ENCODE results near the gene FANK1.

Gene FANK1

GRCh38 chr10:125992254-125992653, 95.9 kb downstream of the FANK1 start:
- no peak for DNase-seq (ENCODE audit: low spot score)
- Histone ChIP-seq H3K27ac (no peak overlapping the region), H3K4me3 (no peak overlapping the region)
- TF ChIP-seq, protein P1, sequence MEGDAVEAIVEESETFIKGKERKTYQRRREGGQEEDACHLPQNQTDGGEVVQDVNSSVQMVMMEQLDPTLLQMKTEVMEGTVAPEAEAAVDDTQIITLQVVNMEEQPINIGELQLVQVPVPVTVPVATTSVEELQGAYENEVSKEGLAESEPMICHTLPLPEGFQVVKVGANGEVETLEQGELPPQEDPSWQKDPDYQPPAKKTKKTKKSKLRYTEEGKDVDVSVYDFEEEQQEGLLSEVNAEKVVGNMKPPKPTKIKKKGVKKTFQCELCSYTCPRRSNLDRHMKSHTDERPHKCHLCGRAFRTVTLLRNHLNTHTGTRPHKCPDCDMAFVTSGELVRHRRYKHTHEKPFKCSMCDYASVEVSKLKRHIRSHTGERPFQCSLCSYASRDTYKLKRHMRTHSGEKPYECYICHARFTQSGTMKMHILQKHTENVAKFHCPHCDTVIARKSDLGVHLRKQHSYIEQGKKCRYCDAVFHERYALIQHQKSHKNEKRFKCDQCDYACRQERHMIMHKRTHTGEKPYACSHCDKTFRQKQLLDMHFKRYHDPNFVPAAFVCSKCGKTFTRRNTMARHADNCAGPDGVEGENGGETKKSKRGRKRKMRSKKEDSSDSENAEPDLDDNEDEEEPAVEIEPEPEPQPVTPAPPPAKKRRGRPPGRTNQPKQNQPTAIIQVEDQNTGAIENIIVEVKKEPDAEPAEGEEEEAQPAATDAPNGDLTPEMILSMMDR (IDR thresholded peaks at IDR 0.05) = no peak

GRCh38 chr10:125994601-125995000, 98.2 kb downstream of the FANK1 start:
- TF ChIP-seq, protein P1 (IDR thresholded peaks at IDR 0.05) = no peak

GRCh38 chr10:125995726-125996304, 99.5 kb downstream of the FANK1 start:
- Histone ChIP-seq H3K4me3 (no peak overlapping the region), H3K27ac (no peak overlapping the region)
- TF ChIP-seq, protein P1 (IDR thresholded peaks at IDR 0.05) = no peak
- DNase-seq (ENCODE audit: low spot score) = no peak

More at GRCh38 chr10:125994601-125995000, 98.2 kb downstream of the FANK1 start:
- H3K27ac ChIP-seq = no peak overlapping the region
- DNase-seq (ENCODE audit: low spot score) = no peak
- H3K4me3 ChIP-seq = no peak overlapping the region

- TF ChIP-seq, protein P1 (IDR thresholded peaks at IDR 0.05) = no peak
- Histone ChIP-seq H3K27ac (no peak overlapping the region), H3K4me3 (no peak overlapping the region)
- no peak for DNase-seq (ENCODE audit: low spot score)
Measured at GRCh38 chr10:125997586-125997985, 101.2 kb downstream of the FANK1 start.

DNA sequence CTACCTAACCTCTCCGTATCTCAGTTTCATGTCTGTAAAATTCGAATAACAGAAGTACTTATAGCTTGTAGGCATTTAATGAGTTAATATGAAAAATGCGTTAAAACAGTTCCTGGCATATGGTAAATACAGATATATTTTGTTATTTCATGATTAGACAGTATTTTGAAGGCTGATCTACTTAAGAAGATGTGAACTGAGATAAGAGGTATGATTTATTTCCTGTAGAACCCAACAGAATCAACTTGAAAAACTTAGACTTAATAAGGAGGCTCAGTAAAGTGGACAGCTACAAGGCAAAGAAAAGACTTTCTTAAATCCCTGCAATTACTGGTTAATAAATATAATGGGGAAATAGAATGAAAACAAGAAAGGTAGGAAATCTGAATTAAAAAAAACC, 103.3 kb downstream of the FANK1 start:
- TF ChIP-seq, protein P1 (IDR thresholded peaks at IDR 0.05) = no peak
- no peak overlapping the region for H3K27ac ChIP-seq
- no peak for DNase-seq (ENCODE audit: low spot score)
- no peak overlapping the region for H3K4me3 ChIP-seq

- TF ChIP-seq, protein P1 (IDR thresholded peaks at IDR 0.05) = no peak
- H3K27ac ChIP-seq = no peak overlapping the region
- DNase-seq (ENCODE audit: low spot score) = no peak
- no peak overlapping the region for H3K4me3 ChIP-seq
Measured at GRCh38 chr10:126001576-126001975, 105.2 kb downstream of the FANK1 start.

DNA sequence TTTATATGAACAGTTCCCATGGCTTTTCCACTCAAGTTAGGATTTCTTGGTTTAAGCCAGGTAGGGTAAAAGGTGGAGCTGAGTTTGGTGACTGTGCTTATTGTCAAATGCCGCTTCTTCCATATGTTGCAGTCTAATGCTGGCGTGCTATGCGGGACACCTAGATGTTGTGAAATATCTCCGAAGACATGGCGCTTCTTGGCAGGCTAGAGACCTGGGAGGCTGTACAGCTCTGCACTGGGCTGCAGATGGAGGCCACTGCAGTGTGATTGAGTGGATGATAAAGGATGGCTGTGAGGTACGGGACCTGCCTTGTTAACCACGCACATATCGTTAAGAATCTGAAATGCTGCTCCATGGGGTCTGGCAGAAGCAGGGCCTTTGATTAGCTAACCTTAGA, 108.4 kb downstream of the FANK1 start:
- Histone ChIP-seq H3K4me3 (no peak overlapping the region), H3K27ac (no peak overlapping the region)
- no peak for DNase-seq (ENCODE audit: low spot score)
- TF ChIP-seq, protein P1 (IDR thresholded peaks at IDR 0.05) = no peak
